Measurements from ENCODE around the gene UTS2R.
"Not testable (repeated sequence)": the region's sequence is repeated elsewhere in the genome, so short reads cannot be mapped to it uniquely, and the experiment has no call there.

Gene UTS2R

DNA sequence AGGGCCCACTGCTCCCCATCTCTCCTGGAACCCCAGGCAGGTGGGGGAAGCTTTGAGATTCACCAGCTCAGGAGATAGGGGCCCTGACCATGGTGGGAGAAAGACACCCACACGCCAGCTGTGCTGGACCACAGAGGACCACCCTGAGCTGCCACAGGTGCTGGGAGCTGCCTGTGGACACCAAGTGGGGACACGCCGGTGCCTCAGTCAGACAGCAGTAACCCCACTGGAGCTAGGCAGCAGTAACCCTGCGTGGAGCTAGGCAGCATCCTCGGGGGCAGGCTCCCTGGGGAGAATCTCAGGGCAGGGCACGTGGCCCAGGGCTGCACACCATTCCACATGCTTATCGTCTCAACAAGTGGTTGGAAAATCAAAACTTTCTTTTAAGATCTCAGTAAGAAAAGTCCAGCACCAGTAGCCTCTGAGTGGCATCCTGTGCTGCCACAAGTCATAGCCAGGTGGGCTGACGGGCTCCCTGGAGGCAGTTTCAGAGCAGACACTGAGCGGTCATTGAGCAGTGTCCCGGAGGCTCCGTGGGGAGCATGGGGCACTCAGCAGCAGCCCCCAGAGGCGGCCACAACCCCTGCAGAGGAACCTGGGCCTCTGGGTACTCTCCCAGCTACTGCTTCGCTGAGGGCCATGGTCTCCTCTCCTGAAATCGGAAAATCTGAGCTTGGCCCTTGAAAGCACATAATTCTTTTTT lies 38.6 kb downstream of the UTS2R start:
- DNase-seq, result no peak

DNA sequence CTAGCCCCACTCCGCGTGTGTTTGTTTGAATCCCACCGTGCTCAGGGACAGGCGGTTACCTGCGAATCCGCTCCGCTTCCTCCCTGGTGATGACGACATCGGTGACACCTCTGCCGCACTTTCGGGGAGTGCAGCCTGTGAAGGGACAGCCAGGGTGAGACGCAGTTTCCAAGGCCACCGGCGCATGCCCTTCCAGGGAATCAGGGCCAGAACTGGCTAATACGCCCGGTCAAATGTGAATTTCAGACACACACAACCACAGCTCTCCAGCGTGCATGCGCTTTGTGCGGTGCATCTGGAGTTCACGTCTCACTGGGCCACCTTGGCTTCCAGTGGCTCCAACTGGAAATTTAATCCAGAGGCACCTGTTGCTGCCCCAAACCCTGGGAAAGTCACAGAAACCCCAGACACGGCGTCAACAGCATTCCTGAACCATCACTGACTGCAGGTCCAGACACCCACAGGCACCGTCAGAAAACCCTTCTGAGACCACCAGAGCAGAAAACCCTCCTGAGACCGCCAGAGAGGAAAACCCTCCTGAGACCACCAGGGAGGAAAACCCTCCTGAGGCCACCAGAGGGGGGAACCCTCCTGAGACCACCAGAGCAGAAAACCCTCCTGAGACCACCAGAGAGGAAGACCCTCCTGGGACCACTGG lies 40.0 kb downstream of the UTS2R start:
- no peak for DNase-seq

DNA sequence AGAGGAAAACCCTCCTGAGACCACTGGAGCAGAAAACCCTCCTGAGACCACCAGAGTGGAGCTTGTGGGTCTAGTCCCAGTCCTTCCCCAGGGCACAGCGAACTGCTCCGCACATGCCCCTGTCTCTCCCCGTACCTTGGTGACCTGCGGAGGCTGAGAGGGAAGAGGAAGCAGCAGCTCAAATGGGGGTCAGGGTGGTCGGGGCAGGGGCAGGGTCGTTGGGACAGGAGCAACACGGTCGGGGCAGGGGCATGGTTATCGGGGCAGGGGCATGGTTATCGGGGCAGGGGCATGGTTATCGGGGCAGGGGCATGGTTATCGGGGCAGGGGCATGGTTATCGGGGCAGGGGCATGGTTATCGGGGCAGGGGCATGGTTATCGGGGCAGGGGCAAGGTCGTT lies 40.5 kb downstream of the UTS2R start:
- not testable (repeated sequence) for DNase-seq

DNA sequence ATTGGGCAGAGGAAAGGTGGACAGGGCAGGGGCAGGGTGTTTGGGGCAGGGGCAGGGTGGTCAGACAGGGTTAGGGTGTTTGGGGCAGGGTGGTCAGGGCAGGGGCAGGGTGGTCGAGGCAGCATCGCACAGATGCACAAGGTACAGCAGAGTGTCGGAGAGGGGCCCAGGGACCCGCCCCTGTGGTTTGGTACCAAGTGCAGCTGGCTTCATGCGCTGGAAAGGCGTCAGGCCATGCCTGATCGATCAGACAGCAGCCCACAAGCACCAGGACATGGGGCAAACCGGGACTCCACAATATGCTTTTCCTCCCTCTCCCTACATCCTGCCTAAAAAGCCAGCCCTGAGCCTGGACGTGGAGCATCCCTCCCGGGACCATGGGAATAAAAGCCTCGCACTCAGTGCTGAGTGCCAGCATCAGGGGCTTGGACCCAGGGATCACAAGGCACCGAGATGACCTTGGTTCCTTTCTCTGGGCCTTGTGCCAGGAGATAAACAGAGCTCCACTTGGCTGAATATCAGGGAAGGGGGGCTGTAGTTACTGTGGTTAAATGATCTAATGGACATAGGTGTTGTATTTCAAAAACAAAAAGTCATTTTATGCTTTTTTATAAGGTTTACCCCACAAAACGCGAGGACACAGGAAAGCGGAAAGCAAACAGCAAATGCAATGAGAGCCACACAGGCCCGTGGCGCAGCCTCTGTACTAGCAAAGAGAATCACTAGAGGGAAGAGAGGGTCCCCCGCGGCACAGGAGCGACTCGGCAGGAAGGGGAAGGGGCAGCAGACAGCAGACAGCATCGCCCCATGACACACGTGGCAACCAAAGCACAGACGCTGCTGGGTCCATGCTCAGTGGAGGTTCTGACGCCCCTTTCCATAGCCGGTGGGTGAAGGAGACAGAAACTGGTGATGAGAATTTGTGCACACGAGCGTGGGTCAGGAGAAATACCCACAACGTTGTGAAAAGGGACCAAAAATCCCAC lies 41.3 kb downstream of the UTS2R start:
- DNase-seq, result no peak

DNA sequence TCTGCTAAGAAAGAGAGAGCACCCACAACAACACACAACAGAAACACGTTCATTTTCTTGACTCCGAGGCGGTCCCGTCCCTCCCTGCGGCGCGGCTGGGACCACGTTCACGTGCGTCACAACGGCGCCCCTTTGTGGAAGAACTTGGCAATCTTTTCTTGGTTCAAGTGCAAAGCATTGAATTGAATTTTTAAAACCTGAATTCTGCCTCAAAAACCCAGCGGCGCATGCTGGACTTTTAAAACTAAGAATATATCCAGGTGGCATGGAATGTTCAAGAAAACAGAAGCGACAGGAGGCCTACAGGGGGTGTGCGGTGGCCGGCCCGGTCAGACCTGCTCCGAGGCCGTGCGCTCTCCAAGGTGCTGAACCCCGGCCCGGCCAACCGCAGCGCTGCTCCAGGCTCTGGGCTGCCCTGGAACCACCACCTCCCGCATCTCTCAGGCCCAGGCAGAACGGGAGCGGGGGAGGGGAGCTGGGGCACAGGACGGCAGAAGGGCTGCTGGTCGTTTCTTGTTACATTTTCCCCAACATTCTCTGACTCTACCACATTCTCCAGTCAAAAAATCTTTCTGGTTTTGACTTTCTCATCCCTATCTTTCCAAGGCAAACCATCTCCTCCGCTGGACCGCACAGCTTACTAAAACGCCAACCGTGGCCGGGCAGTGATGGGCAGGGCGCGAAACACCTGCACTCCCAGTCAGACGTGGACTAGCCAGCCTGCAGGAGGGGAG lies 43.1 kb downstream of the UTS2R start:
- peak; percentile 90 for DNase-seq

DNA sequence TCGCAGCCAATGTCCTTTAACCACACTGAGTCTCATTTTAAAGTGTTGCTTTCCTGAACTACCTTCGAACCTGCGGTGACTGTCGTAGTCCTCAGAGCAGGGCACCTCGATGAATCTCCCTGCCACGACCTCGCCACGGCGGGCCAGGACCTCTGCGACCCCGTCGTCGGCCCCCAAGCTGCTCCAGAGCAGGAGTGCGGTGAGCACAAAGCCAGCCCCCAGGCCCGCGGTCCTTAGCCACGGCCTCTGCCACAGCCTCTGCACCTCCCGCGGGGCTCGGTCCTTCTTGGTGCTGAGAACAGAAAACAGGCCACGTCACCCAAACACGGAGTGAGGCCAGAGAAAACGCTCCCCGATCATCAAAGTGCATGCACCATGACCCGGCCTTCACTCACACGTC lies 43.8 kb downstream of the UTS2R start:
- no peak for DNase-seq

DNA sequence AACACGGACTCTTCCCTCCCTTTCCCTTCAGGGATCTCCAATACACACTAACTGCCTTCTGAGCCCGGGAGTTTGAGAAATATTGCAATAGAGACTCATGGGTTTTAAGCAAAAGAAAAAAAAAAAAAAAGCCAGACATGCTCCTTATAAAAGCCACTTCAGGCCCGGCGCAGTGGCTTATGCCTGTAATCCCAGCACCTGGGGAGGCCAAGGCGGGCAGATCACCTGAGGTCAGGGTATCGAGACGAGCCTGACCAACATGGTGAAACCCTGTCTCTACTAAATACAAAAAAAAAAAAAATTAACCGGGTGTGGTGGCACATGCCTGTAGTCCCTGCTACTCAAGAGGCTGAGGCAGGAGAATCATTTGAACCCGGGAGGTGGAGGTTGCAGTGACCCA lies 44.2 kb downstream of the UTS2R start:
- no peak for DNase-seq

DNA sequence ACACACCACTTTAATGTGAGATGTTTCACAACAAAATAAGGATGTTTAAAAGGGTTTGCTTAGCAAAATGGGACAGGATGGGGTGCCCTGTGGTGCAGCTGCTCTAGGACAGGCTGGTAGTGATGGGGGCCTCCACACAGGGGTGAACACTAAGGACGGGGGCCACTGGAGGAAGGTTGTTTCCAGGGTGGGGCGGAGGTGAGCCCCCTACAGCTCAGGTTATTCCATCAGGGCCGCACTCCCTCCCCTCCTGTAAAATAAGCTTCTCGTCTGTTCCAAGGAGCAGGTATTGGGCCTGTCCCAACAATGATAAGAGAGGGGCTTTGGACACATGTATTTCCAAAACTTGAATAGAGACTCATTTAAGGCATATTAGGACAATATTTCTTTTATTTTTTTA lies 44.7 kb downstream of the UTS2R start:
- no peak for DNase-seq

DNA sequence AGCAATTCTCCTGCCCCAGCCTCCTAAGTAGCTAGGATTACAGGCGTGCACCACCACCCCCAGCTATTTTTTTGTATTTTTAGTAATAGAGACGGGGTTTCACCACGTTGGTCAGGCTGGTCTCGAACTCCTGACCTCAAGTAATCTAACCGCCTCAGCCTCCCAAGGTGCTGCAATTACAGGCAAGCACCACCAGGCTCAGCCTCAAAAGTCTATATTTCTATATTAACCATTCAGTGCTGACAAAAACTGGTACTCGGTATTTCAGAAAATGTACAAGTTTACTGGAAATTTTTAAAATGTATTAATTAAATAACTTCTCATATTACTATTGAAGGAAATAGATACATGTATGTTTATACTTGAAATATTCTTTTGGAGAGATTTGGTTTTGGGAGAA lies 45.2 kb downstream of the UTS2R start:
- DNase-seq, result no peak

DNA sequence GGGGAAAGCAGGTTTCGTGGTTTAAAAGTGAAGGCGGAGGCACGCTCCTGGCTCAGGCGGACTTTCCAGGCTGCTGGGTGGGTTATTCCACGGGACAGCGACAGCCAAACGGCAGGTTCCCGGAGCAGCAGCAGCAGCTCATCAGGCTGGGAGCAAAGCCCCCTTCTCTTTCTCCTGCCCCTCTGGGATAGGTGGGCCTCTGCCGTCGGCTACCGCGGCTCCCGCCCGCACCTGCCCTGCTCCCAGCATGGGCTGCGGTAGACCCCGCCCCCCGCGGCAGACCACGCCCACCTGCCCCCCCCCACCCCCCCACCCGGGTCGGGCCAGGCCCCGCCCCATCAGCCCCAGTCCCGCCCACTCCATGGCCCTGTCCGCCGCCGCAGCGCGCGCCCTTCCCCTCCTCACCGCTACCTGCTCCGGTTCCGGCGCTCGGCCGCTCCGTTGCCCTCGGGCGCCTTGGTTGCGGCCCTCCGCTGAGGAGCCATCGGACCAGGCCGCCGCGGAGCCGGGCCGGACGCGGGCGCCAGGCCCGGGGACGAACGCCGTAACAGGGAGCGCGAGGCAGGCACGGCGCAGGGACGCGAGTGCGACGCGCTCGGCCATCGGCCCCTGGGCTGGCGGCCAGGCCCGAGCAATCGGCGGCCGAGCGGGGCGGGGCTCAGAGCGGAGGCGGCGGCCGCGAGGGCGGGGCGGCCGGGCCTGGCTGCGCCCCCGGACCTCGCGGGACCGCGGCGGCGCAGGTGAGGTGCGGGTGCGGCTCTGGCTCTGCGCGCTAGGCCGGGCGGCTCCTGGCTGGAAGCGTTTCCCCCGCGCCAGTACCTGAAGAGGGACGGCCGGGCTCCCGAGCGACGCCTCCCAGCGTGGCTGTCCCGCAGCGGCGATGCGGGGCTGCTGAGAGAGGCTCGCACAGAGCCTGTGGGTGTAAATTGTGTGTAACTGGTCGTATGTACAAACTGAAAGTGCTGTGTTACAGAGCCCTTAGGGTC lies 46.7 kb downstream of the UTS2R start, which contains the start of the genes HEXD and OGFOD3:
Gene HEXD (plus strand): TSS at position 347 of the 986 bp plus-strand sequence. CDS start 1,453 bp downstream, outside the sequence.
Gene OGFOD3 (minus strand): TSS at position 586 of the 986 bp plus-strand sequence. CDS start 101 bp downstream, at position 485.
- peak; percentile 94 for DNase-seq

DNA sequence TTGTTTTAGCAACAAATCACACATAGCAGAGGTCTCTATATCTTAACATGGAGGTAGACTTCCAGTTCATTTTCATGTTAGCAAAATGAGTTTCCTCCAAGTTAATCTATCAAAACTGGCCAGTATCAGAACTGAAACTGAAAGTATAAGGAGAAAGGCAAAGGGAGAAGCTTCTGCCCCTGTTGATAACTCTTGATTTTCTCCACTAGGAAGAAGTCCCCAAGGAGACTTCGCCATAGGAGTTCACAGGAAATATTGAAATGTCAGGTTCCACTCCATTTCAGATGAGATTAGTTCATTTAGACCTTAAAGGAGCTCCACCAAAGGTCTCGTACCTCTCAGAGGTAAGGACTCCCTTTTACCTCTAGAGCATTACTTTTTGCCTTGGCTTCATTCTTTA lies 48.0 kb downstream of the UTS2R start:
- no peak for DNase-seq

DNA sequence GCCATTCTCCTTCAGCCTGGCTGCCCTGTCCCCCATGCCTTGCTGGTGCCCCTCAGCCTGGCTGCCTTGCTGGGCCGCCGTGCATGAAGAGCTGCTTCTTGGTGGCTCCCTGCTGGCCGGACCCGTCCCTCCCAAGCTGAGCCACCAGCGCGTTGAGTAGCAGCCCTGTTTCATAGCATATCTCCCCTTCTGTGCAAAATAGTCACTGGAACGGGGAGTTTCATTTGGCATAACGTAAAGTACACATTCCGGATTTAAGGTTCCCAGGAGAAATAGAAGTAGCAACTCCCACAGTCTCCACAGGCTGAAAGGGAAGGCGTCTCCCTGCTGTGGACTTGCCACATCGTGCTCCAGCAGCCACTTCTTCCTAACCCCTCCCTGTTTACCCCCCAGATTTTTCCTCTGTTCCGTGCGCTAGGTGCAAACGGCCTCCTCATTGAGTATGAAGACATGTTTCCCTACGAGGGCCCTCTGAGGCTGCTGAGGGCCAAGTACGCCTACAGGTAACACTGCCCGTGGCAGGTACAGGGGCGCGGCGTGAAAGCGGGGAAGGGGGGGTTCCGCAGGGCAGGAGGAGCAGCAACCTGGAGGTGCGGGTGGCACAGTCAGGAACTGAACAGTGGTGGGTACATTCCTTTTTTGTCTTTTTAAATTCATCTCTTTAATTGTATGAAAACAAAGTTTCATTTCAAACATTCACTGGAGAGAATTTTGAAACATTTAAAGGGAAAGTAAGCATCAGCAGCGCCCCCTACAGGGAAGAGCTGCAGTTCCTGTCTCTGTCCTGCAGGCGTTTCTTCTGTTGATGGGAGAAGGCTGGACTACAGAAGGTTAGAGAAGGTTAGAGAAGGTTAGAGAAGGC lies 52.7 kb downstream of the UTS2R start:
- DNase-seq, result peak; percentile 50

DNA sequence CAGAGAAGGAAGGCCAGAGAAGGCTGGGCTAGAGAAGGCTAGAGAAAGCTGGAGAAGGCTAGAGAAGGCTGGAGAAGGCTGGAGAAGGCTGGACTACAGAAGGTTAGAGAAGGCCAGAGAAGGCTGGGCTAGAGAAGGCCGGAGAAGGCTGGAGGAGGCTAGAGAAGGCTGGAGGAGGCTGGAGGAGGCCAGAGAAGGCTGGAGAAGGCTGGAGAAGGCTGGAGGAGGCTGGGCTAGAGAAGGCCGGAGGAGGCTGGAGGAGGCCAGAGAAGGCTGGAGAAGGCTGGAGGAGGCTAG lies 53.2 kb downstream of the UTS2R start:
- DNase-seq, result no peak
